ENCODE data around the gene CALN1.

The CALN1 gene

GRCh38 chr7:72260406-72260805 is 151.7 kb downstream of the CALN1 start:
- no peak for DNase-seq (ENCODE audit: low read depth)
- H3K4me3 ChIP-seq (ENCODE audit: low read depth, low read length) = no peak overlapping the region
- TF ChIP-seq CTCF (IDR thresholded peaks at IDR 0.05; ENCODE audit: low read depth, low read length, missing control alignments) = no peak
- in situ Hi-C loops (cut with HindIII; ENCODE audit: low sequenced_read_pairs) = no loop called here

- no peak for TF ChIP-seq CTCF (IDR thresholded peaks at IDR 0.05; ENCODE audit: low read depth, low read length, missing control alignments)
- DNase-seq (ENCODE audit: low read depth) = no peak
- H3K4me3 ChIP-seq (ENCODE audit: low read depth, low read length) = no peak overlapping the region
- in situ Hi-C loops (cut with HindIII; ENCODE audit: low sequenced_read_pairs) = no loop called here
Measured at GRCh38 chr7:72258074-72258473, 154.1 kb downstream of the CALN1 start.

DNA sequence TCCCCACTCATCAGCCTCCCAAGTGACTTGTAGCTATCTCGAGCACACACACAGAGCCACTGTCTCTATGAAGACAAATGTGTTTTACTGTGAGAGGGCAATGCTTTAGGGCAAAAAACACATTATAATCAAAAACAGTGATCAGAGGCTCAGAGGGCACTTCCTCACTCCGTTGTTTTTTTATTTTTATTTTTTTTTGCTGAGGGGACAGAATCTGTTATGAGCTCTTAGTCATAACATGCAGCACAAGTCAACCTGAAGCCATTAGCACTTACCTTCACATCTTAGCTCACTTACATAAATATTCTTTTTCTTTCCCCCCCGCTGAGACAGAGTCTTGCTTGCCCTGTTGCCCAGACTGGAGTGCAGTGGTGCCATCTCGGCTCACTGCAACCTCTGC is 157.7 kb downstream of the CALN1 start:
- no peak for DNase-seq (ENCODE audit: low read depth)
- no peak for TF ChIP-seq CTCF (IDR thresholded peaks at IDR 0.05; ENCODE audit: low read depth, low read length, missing control alignments)
- in situ Hi-C loops (cut with HindIII; ENCODE audit: low sequenced_read_pairs) = no loop called here
- no peak overlapping the region for H3K4me3 ChIP-seq (ENCODE audit: low read depth, low read length)

DNA sequence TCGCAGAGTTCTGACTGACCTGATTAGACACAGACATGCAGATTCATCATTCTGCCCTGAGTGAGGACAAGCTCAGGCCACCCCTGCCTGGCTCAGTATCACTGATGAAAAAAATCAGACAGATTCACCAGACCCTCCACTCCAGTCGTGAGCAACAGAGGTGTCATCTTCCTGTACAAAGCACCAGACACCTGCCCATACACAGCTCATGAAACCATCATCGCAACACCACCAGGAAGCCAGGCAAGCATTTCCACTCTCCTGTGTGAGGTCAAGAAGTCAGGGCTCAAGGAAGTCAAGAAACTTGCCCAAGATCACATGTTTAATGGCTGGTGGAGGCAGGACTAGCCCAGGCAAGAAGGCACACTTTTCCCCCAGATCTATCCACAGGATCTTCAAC is 163.0 kb downstream of the CALN1 start:
- no peak overlapping the region for H3K4me3 ChIP-seq (ENCODE audit: low read depth, low read length)
- no peak for TF ChIP-seq CTCF (IDR thresholded peaks at IDR 0.05; ENCODE audit: low read depth, low read length, missing control alignments)
- in situ Hi-C loops (cut with HindIII; ENCODE audit: low sequenced_read_pairs) = no loop called here
- no peak for DNase-seq (ENCODE audit: low read depth)

GRCh38 chr7:72244826-72245398 is 167.2 kb downstream of the CALN1 start:
- no peak for TF ChIP-seq CTCF (IDR thresholded peaks at IDR 0.05; ENCODE audit: low read depth, low read length, missing control alignments)
- DNase-seq (ENCODE audit: low read depth) = no peak
- H3K4me3 ChIP-seq (ENCODE audit: low read depth, low read length) = no peak overlapping the region
- in situ Hi-C loops (cut with HindIII; ENCODE audit: low sequenced_read_pairs) = no loop called here

DNA sequence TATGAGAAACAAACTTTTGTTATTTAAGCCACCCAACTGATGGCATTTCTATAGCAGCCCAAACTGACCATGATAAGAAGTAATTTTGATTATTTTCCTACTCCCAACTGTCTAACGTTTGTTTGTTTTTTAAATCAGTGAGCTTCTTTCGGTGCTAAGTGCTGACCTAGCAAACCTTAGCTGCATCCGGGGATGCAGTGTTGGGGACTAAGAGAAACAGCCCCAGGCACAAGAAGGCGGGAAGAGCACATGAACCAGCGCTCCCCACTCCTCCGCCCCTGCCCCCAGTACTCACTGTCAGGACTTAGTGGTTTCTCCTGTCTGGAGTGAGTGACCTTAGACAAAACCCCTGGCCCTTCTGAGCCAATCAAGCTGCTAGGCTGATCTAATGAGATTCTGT is 168.8 kb downstream of the CALN1 start:
- DNase-seq (ENCODE audit: low read depth) = no peak
- no peak overlapping the region for H3K4me3 ChIP-seq (ENCODE audit: low read depth, low read length)
- in situ Hi-C loops (cut with HindIII; ENCODE audit: low sequenced_read_pairs) = no loop called here
- TF ChIP-seq CTCF (IDR thresholded peaks at IDR 0.05; ENCODE audit: low read depth, low read length, missing control alignments) = no peak

GRCh38 chr7:72235351-72235750 is 176.8 kb downstream of the CALN1 start:
- no peak for DNase-seq (ENCODE audit: low read depth)

More at GRCh38 chr7:72235351-72235750, 176.8 kb downstream of the CALN1 start:
- TF ChIP-seq CTCF (IDR thresholded peaks at IDR 0.05; ENCODE audit: low read depth, low read length, missing control alignments) = no peak
- H3K4me3 ChIP-seq (ENCODE audit: low read depth, low read length) = no peak overlapping the region
- in situ Hi-C loops (cut with HindIII; ENCODE audit: low sequenced_read_pairs) = no loop called here

Measured in astrocyte of the cerebellum (primary cell).